ENCODE measurements around the gene HTR7.
A peak's percentile ranks its signal among the peaks of the same experiment; 100 is the strongest.
"Not testable (repeated sequence)": the region's sequence is repeated elsewhere in the genome, so short reads cannot be mapped to it uniquely, and the experiment has no call there.

Gene HTR7

DNA sequence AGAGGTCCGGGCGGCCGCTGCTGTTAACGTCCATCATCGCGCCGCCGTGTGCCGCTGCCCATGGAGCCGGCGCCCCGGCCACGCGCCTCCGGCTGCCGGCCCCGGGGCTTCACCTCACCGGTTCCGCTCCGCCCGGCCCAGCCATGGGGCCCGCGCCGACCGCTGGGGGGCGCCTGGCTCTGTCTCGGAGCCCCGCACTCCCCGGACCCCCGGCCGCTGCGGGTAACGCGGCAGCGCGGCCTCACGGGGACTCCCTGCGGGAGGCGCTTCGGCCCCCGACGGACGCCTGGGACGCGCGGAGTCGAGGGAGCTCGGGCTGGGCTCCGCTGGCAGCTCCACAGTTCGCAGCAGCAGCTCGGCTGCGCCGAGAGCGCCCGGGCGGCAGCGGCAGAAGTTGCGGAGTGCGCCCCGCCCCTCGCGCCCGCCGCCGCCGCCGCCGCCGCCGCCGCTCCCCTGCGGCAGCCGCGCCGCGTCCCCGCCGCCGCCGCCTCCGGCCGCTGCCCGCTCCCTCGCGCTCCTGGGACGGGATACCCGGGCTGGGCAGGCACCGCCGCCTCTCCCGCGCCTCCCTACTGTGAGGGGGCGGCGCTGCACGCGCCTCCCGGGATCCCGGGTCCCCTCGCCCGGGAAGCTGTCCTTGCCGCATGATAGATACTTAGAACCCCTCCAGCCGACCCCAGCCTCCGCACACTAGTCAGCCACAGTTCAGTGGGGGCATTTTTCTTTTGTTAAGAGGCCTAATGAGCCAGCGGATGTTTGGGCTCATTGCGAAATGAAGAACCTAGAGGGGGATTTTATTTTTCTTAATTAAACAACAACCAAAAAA, at the start of gene HTR7:
Gene HTR7 (minus strand): TSS at position 405 of the 826 bp plus-strand sequence. CDS start 368 bp downstream, at position 37.
- DNase-seq (ENCODE audit: low spot score): peak; percentile 80

DNA sequence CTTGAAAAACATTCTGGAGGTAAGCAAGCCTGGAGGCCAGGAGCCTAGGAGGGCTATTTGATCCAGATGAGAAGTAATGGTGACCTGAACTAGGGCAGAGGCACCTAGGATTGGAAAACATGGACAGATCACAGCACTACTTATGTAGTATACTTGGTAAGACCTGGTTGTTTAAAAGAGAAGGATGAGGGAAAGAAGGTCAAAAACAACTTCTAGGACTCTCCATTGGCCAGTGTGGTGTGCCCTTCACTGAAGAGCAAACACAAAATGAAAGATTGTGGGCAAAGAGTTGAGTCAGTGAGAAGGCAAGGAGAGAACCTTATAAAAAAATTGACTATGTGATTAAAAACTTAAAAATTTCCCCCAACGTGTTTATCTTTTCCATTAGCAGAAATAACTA, 48.8 kb upstream of the HTR7 start:
- DNase-seq (ENCODE audit: low spot score): no peak

- no peak for DNase-seq (ENCODE audit: low spot score)
These were observed 48.1 kb upstream of the HTR7 start for GRCh38 chr10:90905925-90906324.

DNA sequence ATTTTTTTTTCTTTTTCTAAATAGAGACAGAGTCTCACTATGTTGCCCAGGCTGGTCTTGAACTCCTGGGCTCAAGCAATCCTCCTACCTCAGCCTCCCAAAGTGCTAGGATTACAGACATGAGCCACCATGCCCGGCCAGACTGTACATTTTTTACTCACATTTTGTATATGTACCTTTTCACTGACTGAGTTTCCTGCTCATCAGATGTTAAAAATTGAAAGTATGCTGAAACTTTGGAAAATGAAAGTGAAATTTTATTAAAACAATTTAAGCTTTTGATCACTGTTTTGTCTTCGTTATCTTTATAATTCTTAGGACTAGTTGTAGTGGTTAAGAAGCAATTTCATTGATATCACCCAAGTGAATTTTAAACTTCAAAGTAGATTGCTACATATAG, 39.1 kb upstream of the HTR7 start:
- not testable (repeated sequence) for DNase-seq (ENCODE audit: low spot score)

GRCh38 chr10:90893190-90893589, 35.4 kb upstream of the HTR7 start:
- DNase-seq (ENCODE audit: low spot score): no peak

DNA sequence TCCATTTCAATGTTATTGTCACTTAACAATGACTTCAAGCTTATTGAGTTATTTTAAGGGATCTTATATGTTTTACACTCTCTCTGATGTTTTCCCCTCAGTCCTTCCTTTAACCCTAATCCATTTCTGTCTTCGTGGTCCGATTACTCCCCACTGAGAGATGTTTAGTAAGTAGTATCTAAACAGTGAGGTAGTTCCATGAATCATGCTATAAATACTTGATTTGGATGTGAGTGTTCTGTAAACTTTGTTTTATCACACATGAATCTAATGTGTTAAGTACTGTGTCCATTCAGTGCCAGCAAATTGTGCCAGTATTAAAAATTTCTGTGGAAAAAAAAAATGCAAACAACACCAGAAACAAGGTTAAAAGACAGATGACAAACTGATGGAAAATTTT, 32.5 kb upstream of the HTR7 start:
- DNase-seq (ENCODE audit: low spot score): no peak

GRCh38 chr10:90889636-90890035, 31.8 kb upstream of the HTR7 start:
- no peak for DNase-seq (ENCODE audit: low spot score)

GRCh38 chr10:90888387-90888786, 30.5 kb upstream of the HTR7 start:
- DNase-seq (ENCODE audit: low spot score): no peak

GRCh38 chr10:90887555-90887954, 29.7 kb upstream of the HTR7 start:
- no peak for DNase-seq (ENCODE audit: low spot score)

GRCh38 chr10:90885176-90885575, 27.3 kb upstream of the HTR7 start:
- DNase-seq (ENCODE audit: low spot score): no peak

GRCh38 chr10:90884431-90884830, 26.6 kb upstream of the HTR7 start:
- no peak for DNase-seq (ENCODE audit: low spot score)

GRCh38 chr10:90880059-90880719, 22.4 kb upstream of the HTR7 start:
- not testable (repeated sequence) for DNase-seq (ENCODE audit: low spot score)

DNA sequence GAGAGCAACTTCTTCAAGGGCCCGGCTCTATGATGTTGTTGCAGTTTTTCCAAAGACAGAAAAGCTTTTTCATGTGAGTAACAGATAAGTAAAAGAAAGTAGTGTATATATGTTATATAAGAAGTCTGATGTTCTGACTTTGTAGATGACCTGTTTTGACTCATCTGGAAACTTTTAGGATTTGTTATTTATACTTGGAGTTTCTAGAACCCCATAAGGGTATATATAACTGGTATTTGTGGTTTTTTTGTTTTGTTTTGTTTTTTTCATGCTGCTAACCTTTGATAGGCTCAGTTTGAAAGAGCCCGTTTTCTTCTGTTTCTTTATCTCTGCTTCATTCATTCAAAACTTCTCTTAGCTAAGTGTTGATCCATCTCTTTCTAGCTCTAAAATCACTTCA, 21.2 kb upstream of the HTR7 start:
- no peak for DNase-seq (ENCODE audit: low spot score)

DNA sequence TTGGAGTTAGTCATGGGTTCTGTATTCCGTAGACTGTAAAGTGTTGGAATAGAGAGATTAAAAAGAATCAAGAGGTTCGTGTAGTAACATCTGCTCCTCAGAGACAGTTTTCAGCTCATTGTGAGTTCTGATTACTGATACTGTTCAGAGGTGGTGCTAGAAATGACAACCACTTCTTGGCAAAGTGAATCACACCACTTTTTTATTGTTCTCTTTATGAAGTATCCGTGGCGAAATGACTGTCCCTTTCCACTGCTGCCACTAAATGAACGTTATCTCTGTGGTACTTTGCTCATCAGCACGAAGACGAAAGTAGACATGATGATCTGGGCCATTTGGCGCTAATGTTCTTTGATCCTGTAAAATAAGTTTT, 14.8 kb upstream of the HTR7 start:
- no peak for DNase-seq (ENCODE audit: low spot score)

DNA sequence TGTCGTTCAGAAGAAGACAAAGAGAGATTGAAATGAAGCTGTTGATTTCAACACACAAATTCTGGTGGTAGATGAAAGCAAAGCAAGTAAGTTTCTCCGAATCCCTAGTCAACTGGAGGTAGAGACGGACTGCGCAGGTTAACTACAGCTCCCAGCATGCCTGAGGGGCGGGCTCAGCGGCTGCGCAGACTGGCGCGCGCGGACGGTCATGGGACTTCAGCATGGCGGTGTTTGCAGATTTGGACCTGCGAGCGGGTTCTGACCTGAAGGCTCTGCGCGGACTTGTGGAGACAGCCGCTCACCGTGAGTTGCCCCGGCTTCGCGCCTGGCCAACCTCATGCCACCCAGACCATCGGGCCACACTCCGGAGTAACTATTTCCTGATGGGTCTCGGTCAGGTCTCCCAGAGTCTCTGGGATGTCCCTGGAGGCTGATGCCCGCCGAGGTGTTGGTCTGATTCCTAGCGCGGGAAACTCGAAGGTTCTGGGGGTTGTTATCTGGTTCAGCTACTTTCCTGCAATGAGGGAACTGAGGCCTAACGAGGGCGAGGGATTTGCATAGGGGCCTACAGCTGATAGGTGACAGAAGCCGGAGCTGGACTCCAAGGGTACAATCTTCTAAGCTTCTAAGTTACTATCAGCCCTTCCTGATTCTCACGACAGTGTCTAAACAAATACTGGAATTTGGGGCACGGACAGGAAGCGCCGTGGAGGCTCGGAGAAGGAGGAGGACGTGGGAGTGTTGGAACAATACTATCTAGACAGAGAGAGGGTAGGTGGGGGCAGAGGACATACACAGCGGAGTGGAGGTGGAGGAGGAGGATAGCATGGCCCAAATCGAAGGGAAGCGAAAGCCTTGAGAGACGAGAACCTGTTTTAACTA, 14.2 kb upstream of the HTR7 start, which contains the start of gene RPP30:
Gene RPP30 (plus strand): TSS at position 209 of the 882 bp plus-strand sequence. CDS start 13 bp downstream, at position 222.
- DNase-seq (ENCODE audit: low spot score): peak; percentile 84

- peak; percentile 23 for DNase-seq (ENCODE audit: low spot score)
These were observed 13.5 kb upstream of the HTR7 start for GRCh38 chr10:90871279-90871765.

GRCh38 chr10:90866050-90866598, 8.3 kb upstream of the HTR7 start:
- DNase-seq (ENCODE audit: low spot score): no peak

DNA sequence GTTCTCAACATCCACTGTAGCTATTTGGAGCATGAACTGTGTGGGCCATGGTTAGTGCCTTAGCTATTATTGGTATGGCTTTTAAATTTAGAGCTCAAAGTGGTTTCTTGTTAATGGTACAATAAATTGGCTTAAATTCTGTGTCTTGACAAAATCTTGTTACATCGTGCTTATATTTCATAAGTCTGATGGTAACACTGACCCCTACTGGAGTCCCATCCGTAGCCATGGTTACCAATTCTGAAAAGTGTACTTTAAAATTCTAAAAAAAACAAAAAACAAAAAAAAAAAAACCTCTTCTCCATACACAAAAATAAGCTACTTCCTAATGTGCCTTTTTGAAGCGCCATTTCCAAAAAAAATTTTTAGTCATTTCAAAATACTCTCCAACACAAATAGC, 7.6 kb upstream of the HTR7 start:
- no peak for DNase-seq (ENCODE audit: low spot score)

GRCh38 chr10:90862908-90863514, 5.2 kb upstream of the HTR7 start:
- no peak for DNase-seq (ENCODE audit: low spot score)

- DNase-seq (ENCODE audit: low spot score): no peak
These were observed 3.0 kb upstream of the HTR7 start for GRCh38 chr10:90860790-90861189.

DNA sequence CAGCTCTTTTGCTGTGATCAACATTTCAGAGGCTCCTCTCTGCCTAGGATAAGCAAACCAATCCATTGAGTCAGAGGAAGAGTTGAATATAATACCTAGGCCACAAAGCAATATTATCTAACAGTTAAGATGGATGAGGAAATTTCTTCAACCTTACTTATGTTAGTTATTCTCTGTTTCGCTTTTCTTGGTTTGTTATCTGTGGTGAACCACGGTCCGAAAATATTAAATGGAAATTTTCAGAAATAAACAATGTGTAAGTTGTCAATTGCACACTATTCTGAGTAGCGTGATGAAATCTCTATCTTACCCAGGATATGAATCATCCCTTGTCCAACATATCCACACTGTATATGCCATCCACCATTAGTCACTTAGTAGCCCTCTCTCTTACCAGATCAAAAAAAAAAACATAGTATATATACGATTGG, 1.5 kb upstream of the HTR7 start:
- DNase-seq (ENCODE audit: low spot score): no peak
